NCI-H446 treated with DMSO at 0.1 percent for 48 hours (cell line): ENCODE data around the gene DIAPH1.
A peak's percentile ranks its signal among the peaks of the same experiment; 100 is the strongest.

Source experiments
- DNase-seq: peaks from one replicate; lab custom pipeline; 2025; lab: John Stamatoyannopoulos, UW

Gene DIAPH1

DNA sequence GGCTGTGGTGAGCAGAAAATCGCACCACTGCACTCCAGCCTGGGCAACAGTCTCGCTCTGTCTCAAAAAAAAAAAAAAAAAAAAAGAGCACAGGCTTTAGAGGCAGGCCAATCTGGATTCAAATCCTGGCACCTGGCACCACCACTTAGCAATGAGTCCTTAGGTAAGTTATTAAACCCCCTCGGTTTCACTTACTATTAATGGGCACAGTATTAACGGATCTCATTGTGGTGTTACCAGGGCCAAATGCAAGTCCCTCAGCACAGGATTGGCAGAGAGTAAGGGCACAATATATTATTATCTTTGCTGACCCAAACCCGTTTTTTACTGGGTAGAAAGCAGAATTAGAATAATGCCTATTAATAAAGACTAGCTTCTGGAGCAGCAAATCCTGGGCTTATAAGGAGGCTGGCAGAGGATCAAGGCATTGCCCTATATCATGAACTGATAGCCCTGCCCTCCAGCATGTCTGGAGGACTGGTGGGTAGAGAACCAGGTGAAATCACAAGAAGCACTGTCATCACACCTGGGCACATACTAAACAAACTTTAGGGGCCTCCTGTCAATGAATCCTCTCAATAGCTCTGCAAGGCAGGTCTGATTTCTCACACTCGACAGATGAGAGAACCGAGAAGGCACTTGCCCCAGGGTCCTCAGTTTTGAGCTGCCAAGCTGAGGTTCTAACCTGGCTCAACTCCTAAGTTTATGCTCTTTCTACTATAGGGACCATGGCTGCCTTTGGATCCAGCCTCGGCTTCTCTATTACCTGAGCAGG is 112.2 kb downstream of the DIAPH1 start:
- DNase-seq, result no peak

- no peak for DNase-seq
Observed at GRCh38 chr5:141504216-141504615, 114.6 kb downstream of the DIAPH1 start.

- DNase-seq, result peak; percentile 19
Observed at GRCh38 chr5:141503681-141504080, 115.1 kb downstream of the DIAPH1 start.

GRCh38 chr5:141501761-141502160 is 117.0 kb downstream of the DIAPH1 start:
- no peak for DNase-seq

GRCh38 chr5:141496038-141496437 is 122.8 kb downstream of the DIAPH1 start:
- DNase-seq, result peak; percentile 28

- DNase-seq, result no peak
Observed at GRCh38 chr5:141495453-141495811, 123.4 kb downstream of the DIAPH1 start.

DNA sequence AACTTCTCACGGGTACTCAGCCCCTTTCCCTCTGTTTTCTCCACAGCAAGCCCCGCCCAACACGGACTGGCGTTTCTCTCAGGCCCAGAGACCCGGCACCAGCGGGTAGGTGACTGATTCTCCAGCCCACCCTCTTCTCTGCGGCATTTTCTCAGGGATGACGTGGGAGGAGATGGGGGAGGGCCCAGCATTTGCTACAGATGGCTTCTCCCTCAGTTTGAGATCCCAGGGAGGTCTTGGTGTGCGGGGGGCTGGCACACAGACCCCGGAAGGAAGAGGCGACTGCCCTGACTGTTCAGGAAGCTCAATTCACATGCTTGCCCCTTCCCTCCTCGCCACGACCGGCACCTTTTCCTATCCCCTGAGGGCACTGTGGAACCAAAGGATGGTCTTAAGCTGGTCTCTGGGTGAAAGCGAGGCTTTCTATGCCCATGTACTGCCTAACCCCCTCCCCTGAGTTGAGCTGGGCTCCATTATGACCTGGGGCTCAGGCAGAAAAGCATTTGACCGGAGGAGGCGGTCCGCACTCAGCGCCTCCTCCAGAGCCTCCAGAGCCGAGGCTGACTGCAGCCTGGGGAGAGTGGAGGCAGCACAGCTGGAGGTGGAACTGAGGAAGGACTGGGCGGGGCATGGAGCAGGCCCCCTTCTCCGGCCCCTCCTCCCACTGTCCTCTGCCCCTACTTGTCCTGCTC is 123.9 kb downstream of the DIAPH1 start:
- DNase-seq, result no peak

- DNase-seq, result no peak
Observed at GRCh38 chr5:141493500-141494422, 125.0 kb downstream of the DIAPH1 start.

GRCh38 chr5:141492168-141492885 is 126.5 kb downstream of the DIAPH1 start:
- DNase-seq, result no peak

GRCh38 chr5:141491323-141492167 is 127.3 kb downstream of the DIAPH1 start:
- DNase-seq, result no peak

- no peak for DNase-seq
Observed at GRCh38 chr5:141490771-141491170, 128.0 kb downstream of the DIAPH1 start.

- no peak for DNase-seq
Observed at GRCh38 chr5:141490271-141490670, 128.5 kb downstream of the DIAPH1 start.

- DNase-seq, result no peak
Observed at GRCh38 chr5:141489841-141490240, 129.0 kb downstream of the DIAPH1 start.

GRCh38 chr5:141488591-141489561 is 129.9 kb downstream of the DIAPH1 start, which contains the start of gene PCDHGC5:
PCDHGC5 (plus strand) TSS chr5:141489081; CDS start chr5:141489241, 160 bp downstream.
- peak; percentile 5 for DNase-seq

DNA sequence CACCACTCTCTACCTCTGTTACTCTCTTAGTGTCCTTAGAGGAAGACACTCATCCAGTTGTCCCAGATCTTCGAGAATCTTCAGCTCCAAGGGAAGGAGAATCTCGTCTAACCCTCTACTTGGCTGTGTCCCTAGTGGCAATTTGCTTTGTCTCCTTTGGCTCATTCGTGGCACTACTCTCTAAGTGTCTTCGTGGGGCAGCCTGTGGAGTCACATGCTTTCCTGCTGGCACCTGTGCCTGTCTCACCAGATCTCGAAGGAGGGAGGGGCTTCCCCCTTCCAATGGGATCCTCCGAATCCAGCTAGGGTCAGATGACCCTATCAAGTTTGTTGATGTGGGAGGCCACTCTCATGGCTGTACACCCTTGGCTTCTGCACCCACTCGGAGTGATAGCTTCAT is 131.7 kb downstream of the DIAPH1 start:
- DNase-seq, result no peak

GRCh38 chr5:141486091-141486490 is 132.7 kb downstream of the DIAPH1 start:
- no peak for DNase-seq

DNA sequence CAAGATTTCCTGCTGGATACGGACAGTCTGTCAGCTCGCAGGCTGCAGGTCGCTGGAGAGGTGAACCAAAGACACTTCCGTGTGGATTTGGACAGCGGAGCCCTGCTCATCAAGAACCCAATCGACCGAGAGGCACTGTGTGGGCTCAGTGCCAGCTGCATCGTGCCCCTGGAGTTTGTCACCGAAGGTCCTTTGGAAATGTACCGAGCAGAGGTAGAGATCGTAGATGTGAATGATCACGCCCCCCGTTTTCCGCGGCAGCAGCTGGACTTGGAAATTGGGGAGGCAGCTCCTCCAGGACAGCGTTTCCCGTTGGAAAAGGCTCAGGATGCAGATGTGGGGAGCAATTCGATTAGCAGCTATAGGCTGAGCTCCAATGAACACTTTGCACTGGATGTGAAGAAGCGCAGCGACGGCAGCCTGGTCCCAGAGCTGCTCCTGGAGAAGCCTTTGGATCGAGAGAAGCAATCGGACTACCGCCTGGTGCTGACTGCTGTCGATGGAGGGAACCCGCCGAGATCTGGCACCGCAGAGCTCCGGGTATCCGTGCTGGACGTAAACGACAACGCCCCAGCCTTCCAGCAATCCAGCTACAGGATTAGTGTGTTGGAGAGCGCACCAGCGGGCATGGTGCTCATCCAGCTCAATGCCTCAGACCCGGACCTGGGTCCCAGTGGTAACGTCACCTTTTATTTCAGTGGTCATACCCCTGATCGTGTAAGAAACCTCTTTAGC is 133.3 kb downstream of the DIAPH1 start:
- DNase-seq, result no peak

DNA sequence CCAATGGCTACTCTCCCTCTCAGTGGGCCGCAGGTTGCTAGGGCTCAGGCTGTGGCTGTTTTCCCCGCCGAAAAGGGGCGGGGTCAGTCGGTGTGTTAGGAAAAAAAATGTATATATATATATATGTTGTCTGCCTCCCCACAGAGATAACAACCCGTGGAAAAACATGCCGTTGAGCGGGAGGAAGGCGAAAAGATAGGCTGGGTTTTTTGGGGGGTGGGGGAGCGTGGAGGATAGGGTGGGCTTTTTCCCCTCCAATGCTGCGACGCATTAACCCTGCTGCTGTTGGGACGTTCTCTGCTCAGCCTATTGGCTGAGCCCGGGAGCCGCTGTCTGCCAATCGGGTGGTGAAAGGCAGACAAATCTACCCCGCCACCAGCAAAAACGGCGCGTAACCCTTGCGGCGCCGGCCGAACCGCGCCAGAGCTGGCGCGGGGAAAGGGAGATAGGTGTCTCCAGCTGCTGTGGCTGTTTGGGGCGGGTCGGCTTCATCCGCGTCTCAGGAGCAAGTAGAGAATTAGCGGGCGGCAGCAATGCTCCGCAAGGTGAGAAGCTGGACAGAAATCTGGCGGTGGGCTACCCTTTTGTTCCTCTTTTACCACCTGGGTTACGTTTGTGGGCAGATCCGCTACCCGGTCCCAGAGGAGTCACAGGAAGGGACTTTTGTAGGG is 134.0 kb downstream of the DIAPH1 start, which contains the start of gene PCDHGC4:
Gene PCDHGC4, plus strand, starts transcription at position 390 of the 671 bp plus-strand sequence. Its CDS starts 144 bp downstream, at position 534.
- no peak for DNase-seq
